NCI-H446 (cell line): Measurements from ENCODE around the gene NASP.
A peak's percentile ranks its signal among the peaks of the same experiment; 100 is the strongest.

Experiments
- DNase-seq, 2 experiments: peaks; one replicate each; lab custom pipeline; 2025; lab: John Stamatoyannopoulos, UW

The NASP gene

GRCh38 chr1:45583666-45584350, at the start of gene NASP:
NASP (plus strand) TSS chr1:45584041; CDS start chr1:45584147, 106 bp downstream.
- DNase-seq: peak; percentile 93 to 94

GRCh38 chr1:45535988-45536766, 47.7 kb upstream of the NASP start:
- no peak for DNase-seq

GRCh38 chr1:45536886-45537285, 47.0 kb upstream of the NASP start:
- DNase-seq: no peak

- DNase-seq: no peak
Measured at GRCh38 chr1:45541193-45541592, 42.6 kb upstream of the NASP start.

- no peak for DNase-seq
Measured at GRCh38 chr1:45542591-45542990, 41.2 kb upstream of the NASP start.

- no peak for DNase-seq
Measured at GRCh38 chr1:45543581-45544417, 40.0 kb upstream of the NASP start.

GRCh38 chr1:45544530-45544929, 39.3 kb upstream of the NASP start:
- DNase-seq: no peak

- no peak for DNase-seq
Measured at GRCh38 chr1:45545019-45545493, 38.8 kb upstream of the NASP start.

- DNase-seq: no peak
Measured at GRCh38 chr1:45545553-45546310, 38.1 kb upstream of the NASP start.

GRCh38 chr1:45550401-45551351, 33.2 kb upstream of the NASP start, which contains the start of gene AKR1A1:
AKR1A1 (plus strand) TSS chr1:45550826; CDS start chr1:45561795, 10,969 bp downstream.
- peak; percentile 83 to 96 for DNase-seq

- no peak for DNase-seq
Measured at GRCh38 chr1:45551684-45552083, 32.2 kb upstream of the NASP start.

GRCh38 chr1:45552331-45552730, 31.5 kb upstream of the NASP start:
- DNase-seq: no peak

- DNase-seq: no peak
Measured at GRCh38 chr1:45554198-45554597, 29.6 kb upstream of the NASP start.

- peak in 1 of 2 experiments; percentile 15 for DNase-seq
Measured at GRCh38 chr1:45557422-45557944, 26.4 kb upstream of the NASP start.

GRCh38 chr1:45563843-45564242, 20.0 kb upstream of the NASP start:
- DNase-seq: no peak

- no peak for DNase-seq
Measured at GRCh38 chr1:45566722-45567121, 17.1 kb upstream of the NASP start.

- no peak for DNase-seq
Measured at GRCh38 chr1:45567911-45568310, 15.9 kb upstream of the NASP start.

- DNase-seq: no peak
Measured at GRCh38 chr1:45568421-45568820, 15.4 kb upstream of the NASP start.

GRCh38 chr1:45569571-45569961, 14.3 kb upstream of the NASP start:
- DNase-seq: no peak

- DNase-seq: peak; percentile 19 to 82
Measured at GRCh38 chr1:45569962-45570581, 13.8 kb upstream of the NASP start.
